GM19025 (cell line): ENCODE results near the gene IQCE.

ENCODE experiments used
- ATAC-seq: cut with Tn5 transposase; IDR thresholded peaks from one replicate; pipeline ENCODE4 v1.9.1; 2021; ENCODE audit warnings: mild to moderate bottlenecking, low read depth, moderate library complexity; ENCODE audit not compliant: unreplicated experiment

Gene IQCE

DNA sequence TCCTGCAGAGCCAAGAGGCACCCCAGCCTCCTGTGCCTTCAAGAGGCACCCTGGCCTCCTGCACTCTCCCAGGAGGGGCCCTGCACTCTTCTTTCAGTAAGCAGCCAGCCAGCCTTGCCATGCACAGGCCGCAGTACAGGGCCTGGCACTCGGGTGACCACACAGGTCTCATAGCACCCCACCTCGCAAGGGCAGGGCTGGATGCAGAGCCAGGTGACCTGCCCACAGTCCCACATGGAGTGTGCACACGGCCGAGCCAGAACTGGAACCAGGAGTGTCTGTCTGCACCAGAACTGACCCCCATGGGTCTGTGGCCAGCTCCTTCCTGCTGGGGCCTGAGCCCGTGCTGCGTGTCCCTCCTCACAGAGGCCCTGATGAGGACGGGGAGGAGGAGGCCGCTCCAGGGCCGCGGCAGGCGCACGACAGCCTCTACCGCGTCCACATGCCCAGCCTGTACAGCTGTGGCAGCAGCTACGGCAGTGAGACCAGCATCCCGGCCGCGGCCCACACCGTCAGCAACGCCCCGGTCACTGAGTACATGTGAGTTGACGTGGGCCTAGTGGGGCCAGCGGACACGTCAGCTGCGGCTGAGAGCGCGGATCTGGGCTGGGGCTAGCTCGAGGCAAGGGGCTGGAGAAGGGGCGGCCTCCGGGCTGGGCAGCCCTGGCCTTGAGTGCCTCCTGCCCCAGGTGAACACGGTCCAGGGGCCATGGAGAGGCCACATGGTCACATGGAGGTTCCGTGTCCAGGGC is 99.3 kb downstream of the IQCE start:
- no peak for ATAC-seq

DNA sequence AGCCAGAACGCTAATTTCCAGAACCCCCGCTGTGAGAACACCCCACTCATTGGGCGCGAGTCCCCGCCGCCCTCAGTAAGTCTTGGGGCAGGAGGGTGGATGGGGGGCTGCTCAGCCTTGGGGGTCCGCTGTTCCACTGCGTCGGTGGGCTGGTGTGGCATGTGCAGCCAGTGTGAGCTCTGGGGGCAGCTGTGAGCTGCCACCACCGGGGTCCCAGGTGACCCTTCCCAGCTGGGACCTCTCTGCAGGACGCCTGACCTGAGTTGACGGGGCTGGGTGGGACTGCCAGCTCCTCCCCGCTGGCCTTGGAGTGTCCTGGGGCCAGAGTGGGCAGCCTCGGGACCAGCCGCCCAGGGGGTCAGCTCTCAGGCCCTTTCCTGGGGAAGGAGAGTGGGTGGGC is 100.2 kb downstream of the IQCE start:
- ATAC-seq, result no peak

DNA sequence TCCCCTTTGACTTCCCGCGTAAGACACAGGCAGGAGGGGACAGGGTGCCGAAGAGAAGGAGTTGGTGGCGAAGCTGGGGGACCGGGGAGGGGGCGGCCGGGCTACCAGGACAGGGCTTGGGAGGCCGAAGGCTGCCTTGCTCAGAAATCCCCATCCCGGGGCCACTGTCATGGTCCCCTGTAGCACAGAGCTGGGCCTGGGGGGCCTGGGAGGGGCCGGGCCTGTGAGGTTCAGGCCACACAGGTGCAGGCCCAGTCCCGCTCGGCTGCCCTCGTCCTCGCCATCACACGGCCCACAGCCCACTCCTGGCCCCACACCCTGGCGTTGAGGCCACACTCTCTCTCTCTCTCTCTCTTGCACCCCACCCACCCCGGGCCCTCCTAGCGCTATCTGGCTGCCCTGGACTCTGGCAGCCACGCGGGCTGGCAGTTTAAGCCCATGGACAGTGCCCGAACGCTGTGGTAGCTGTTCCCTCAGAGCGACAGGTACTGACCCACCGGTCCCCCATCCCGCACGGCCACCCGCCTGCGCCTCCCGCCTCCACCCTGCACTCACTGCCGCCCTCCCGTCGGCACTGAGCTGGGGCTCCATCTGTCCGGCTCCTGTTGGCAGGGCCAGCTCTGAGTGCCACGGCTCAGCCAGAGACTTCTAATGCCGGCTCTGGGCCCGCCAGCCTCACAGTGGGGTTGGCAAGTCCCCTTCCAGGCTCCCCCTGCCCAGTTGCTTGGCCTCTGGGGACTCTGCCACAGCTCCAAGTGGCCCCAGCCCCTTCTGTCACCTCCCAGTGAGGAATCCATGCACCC is 101.0 kb downstream of the IQCE start:
- no peak for ATAC-seq

DNA sequence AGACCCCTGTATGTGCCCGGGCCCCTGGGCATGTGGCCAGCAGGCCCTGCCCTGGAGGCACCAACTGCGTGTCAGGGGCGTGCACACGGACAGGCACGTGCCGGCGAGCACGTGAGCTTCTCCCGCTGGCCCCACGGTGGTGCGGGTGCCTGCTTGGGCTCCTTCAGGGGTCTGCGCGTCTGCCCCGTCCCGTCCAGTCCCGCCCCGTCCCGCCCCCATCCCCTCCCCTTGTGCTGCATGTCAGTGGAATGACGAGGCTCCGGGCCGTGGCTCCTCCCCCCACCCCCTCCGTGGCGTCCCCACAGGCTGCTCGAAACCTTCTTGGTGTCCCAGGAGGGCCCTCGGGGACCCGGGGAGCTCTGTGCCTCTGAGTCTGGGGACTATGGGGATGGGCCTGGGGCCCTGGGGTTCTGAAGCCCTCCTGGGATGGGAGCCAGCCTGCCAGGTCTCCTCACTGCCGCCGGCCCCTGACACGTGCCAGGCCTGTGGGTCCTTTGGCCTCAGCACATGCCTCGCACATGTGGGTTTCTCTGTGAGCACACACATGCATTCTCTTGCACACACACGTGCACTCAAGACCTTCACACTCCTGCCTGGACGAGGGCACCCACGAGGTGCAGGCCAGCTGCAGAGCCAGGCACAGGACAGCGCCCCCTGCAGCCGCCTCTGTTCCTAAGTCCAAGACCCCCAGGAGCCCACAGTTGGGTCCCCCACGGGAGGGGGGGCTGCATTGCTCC is 101.7 kb downstream of the IQCE start:
- ATAC-seq, result no peak

DNA sequence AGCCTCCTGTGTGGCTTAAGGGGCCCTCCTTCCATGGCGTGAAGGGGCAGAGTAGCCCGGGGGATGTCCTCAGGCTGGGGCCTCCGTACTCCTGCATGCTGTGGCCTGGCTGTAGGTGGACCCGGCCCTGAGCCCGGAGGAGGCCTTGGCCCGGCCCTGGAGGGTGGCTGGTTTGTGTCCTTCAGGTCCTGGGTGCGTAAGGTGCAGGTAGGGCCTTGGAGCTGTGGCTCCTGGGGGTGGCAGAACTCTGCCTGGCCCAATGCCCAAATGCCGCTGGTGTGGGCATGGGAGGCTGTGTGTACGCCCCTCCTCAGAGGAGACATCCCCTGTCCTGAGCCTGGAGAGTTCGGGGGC is 102.3 kb downstream of the IQCE start:
- no peak for ATAC-seq

DNA sequence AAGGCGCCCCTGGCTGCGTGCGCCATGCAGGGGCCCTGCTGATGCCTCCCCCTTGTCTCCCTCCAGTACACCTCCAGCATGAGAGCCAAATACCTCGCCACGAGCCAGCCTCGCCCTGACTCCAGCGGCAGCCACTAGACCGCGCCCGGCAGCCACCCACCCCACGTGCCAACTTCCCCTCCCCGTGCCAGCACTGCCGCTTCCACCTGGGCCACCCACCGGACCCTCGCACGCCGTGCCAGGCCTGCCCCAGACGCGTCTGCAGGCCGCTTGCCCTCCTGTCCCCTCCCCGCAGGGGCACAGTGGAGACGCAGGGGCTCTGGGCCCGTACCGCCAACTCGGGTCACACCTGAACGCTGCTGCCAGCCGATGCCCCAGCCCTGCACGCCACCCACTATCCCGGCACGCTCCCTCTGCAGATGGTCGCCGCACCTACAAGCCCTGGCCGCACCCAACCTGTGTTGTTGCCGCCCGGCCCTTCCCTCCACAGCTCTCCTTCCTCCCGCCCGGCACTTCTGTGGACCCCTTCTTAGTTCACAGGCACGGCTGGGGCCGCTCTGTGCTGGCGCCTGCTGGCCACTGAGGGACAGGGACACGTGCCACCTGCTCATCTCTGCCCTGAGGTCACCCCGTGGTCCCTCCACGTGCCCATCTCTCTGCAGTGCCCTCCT is 103.0 kb downstream of the IQCE start:
- no peak for ATAC-seq

DNA sequence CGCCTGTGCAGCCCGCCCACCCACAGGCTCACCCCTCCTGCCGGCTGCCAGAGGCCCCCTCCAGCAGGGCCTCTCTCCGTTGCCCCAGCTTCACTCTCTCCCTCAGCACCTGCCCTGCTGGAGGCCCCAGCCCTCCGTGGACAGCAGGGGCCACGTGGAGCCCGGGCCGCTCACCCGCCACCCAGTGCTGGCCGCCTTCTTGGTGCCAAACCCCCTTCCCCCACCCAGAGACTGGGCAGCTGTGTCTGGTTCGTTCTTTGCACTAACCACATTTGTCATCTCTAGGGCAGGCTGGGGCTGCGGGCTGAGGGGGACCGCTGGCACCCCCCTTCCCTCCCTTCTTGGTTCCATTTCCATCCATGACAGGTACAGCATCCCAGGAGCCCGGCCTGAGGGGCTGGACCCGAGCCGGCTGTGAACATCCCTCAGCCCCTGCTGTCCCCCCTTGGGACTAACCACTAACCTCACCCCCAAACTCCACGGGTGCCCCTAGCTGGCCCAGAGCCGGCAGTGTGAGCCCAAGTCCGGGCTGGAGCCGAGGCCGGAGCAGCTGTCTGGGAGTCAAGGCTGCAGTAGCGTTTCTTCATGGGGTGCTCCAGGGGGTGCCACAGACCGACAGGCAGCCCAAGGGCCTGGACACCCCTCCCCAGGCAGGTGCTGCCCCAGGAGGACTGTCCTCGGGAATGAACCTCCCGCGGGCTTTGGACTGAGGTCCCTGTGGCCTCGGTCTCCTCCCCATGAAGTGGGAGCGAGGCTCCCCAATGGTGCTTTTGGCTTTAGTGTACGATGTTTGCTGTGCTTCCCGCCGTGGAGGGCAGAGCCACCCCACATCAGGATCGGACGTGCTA is 103.7 kb downstream of the IQCE start:
- no peak for ATAC-seq

DNA sequence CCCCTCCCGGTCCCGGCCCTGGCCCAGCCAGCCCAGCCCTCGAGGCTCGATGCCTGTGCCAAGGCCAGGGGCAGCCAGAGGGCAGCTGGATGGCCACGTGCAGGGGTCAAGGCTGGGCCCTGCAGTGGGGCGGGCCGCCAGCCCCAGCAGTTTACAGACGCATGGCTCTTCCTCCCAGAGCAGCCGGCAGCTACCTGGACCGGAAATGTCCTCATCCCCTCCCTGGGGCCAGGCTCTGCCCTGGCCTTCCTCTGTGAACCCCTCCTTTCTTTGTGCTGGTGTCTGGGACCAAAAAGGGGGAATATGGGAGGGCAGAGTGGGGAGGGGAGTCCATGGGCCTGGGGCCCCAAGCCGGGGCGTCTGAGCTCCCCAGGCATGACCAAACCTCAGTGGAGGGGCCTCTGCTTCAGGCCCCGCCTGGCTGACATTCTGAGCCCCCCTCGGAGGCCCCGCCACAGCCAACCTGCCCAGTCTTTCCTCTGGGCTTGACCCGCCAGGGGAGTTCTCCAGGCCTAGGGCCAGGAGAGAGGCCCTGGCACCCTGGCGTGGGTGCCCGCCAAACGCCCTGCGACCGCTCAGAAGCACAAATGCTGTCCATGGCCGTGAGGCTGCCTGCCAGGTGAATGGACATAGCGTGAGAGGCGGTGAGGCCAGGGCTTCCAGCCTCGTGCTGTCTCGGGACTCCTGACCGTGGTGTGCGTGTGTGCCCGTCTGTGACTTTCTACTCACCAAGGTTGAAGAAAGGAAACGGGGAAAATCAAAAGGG is 104.5 kb downstream of the IQCE start:
- ATAC-seq, result no peak

DNA sequence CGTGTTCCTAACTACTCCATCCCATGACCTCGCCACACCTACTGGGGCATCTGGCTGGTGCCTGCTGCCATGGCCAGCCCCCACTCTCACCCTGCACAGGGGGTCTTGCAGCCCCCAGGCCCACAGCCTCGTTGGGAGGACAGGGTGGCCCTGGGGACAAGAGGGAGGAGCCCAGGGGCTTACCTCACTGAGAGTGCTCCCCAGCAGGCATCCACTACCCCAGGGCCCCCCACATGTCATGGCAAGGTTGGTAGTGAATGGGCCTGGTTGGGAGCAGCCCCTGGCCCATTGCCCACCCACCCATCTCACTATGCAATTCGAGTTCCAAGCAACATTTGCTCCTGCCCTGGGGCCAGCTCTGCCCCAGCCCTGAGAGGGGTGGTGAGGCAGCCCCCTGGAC is 105.2 kb downstream of the IQCE start:
- no peak for ATAC-seq
